Fibroblast of mammary gland (primary cell): ENCODE measurements around the gene CFAP20.

ENCODE experiments used
- DNase-seq: peaks from one replicate; pipeline ENCODE4 v3.0.0-alpha.2; 2010; ENCODE audit warnings: low read depth
- H3K4me3 ChIP-seq: 2 replicates; pipeline ENCODE4 v1.5.1; 2011; ENCODE audit warnings: low read depth, mild to moderate bottlenecking, low read length, moderate library complexity; ENCODE audit not compliant: control insufficient read depth
- TF ChIP-seq, protein P1 (sequence below): conservative IDR thresholded peaks from 2 replicates; pipeline ENCODE4 v1.5.1; 2011; ENCODE audit warnings: low read depth, low read length, inconsistent platforms; ENCODE audit not compliant: control insufficient read depth, insufficient read depth

The CFAP20 gene

GRCh38 chr16:58148099-58148498 lies 18.9 kb upstream of the CFAP20 start:
- DNase-seq: no peak
- H3K4me3 ChIP-seq: no peak overlapping the region
- TF ChIP-seq, protein P1, sequence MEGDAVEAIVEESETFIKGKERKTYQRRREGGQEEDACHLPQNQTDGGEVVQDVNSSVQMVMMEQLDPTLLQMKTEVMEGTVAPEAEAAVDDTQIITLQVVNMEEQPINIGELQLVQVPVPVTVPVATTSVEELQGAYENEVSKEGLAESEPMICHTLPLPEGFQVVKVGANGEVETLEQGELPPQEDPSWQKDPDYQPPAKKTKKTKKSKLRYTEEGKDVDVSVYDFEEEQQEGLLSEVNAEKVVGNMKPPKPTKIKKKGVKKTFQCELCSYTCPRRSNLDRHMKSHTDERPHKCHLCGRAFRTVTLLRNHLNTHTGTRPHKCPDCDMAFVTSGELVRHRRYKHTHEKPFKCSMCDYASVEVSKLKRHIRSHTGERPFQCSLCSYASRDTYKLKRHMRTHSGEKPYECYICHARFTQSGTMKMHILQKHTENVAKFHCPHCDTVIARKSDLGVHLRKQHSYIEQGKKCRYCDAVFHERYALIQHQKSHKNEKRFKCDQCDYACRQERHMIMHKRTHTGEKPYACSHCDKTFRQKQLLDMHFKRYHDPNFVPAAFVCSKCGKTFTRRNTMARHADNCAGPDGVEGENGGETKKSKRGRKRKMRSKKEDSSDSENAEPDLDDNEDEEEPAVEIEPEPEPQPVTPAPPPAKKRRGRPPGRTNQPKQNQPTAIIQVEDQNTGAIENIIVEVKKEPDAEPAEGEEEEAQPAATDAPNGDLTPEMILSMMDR: no peak

DNA sequence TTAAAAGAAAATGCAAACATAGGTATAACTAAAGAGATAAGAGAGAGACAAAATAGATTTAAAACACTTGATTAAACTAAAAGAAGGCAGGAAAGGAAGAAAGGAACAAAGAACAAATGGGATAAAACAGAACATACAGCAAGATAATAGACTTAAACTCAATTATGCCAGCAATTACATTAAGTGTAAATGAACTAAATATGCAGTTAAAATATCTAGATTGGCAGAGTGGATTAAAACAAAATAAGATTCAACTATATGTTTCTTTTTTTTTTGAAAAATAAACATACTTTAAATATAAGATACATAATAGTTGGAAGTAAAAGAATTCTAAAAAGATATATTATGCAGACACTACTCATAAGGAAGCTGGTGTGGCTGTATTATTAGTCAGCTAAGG lies 9.7 kb upstream of the CFAP20 start:
- DNase-seq: no peak
- TF ChIP-seq, protein P1: no peak
- no peak overlapping the region for H3K4me3 ChIP-seq

GRCh38 chr16:58137581-58137980 lies 8.4 kb upstream of the CFAP20 start:
- TF ChIP-seq, protein P1: no peak
- DNase-seq: no peak
- no peak overlapping the region for H3K4me3 ChIP-seq

DNA sequence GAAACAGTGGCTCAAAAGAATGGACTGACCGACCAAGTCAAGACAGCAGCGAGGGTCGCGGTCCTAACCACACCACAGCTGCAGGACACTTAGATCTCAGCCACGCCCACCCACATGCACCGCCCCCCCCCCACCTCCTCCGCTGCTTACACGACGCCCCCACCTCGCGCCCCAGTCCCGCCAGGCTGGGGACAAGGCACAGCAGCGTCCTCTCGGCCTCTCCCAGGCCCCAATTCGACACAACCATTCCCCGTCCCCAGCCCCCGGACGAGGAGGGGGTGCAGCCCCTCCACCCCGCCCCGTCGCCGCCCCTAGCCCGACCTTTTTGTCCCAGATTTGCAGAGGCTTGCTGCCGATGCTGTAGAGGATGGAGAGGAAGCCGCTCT lies 477 bp downstream of the CFAP20 start:
- DNase-seq: no peak
- TF ChIP-seq, protein P1: no peak

GRCh38 chr16:58128181-58128631 lies 975 bp downstream of the CFAP20 start:
- DNase-seq: no peak
- TF ChIP-seq, protein P1: no peak
- H3K4me3 ChIP-seq: peak overlapping the region; percentile 90

More for the DNA sequence above, 477 bp downstream of the CFAP20 start:
- peak overlapping the region; percentile 90 for H3K4me3 ChIP-seq

GRCh38 chr16:58127634-58128033 lies 1.5 kb downstream of the CFAP20 start:
- TF ChIP-seq, protein P1: peak; percentile 30
- DNase-seq: no peak
- H3K4me3 ChIP-seq: peak overlapping the region; percentile 90

GRCh38 chr16:58127033-58127556 lies 2.1 kb downstream of the CFAP20 start:
- peak; percentile 73 for DNase-seq
- H3K4me3 ChIP-seq: peak overlapping the region; percentile 90
- TF ChIP-seq, protein P1: peak; percentile 47
